ENCODE data around the gene DMD.

Gene DMD

DNA sequence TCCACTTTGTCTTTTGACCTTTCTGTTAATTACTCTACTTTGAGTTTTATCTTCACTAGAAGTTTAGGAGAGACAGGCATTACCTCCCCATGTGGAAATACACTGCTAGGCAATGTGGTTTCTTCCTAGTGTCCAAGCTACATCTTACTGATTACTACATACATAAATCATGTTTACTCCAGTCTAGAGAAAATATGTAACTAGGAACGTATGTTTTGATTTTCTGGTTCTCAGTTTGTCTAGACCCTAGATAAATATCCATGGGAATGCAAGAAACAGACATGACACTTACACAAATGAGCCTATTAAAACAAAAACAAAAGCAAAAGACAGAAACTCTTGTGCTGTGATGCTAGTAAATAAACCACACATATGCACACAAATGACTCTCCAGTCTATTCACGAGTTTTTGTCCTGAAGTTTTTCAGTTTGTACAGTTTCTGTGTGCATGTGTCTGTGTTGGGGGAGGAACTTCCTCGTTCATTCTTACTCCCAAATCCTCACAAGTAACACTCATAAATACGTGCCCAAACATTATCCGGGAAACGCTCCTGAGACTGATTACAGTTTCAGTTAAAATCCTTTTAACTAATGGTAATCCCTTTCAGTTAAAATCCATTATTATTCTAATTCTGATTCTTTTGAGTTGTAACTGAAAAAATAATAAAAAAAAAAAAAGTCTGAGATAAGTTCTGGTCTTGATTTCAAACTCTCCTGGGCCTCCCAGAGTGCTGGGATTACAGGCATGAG, 1856.0 kb downstream of the DMD start:
- TF ChIP-seq, protein P1, sequence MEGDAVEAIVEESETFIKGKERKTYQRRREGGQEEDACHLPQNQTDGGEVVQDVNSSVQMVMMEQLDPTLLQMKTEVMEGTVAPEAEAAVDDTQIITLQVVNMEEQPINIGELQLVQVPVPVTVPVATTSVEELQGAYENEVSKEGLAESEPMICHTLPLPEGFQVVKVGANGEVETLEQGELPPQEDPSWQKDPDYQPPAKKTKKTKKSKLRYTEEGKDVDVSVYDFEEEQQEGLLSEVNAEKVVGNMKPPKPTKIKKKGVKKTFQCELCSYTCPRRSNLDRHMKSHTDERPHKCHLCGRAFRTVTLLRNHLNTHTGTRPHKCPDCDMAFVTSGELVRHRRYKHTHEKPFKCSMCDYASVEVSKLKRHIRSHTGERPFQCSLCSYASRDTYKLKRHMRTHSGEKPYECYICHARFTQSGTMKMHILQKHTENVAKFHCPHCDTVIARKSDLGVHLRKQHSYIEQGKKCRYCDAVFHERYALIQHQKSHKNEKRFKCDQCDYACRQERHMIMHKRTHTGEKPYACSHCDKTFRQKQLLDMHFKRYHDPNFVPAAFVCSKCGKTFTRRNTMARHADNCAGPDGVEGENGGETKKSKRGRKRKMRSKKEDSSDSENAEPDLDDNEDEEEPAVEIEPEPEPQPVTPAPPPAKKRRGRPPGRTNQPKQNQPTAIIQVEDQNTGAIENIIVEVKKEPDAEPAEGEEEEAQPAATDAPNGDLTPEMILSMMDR (conservative IDR thresholded peaks at IDR 0.05; ENCODE audit: control insufficient read depth, insufficient read depth, low read depth, low read length): no peak
- no peak overlapping the region for H3K4me3 ChIP-seq (ENCODE audit: control insufficient read depth, low read depth, low read length)
- DNase-seq (ENCODE audit: low read depth): no peak

DNA sequence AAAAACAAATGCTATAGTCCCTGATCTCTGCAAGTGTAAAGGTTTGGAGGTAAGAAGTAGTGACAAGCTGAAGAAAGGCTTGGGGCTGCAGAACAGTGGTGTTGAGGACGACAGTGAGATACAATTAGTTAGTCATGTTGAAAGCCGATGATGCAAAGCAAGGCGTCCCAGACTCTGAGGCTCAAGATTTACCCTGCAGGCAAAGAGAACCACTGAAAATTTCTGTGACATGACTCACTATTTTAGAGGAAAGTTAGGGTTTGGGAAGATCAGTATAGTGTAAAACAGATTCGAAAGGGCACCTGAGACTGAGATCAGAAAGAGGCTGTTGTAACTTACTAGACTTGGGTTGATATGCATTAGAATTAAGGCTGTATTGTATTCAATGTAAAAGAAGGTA, 1858.3 kb downstream of the DMD start:
- TF ChIP-seq, protein P1 (conservative IDR thresholded peaks at IDR 0.05; ENCODE audit: control insufficient read depth, insufficient read depth, low read depth, low read length): no peak
- peak; percentile 42 for DNase-seq (ENCODE audit: low read depth)
- H3K4me3 ChIP-seq (ENCODE audit: control insufficient read depth, low read depth, low read length): no peak overlapping the region

DNA sequence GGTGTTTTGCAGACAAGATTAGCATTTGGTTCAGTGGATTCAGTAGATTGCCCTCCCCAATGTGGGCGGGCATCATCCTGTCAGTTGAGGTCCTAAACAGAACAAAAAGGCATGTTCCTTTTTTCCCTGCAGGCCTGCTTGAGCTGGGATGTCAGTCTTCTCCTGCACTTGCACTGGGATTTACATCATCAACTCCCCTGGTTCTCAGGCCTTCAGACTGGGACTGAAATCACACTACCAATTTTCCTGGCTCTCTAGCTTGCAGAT, 1860.6 kb downstream of the DMD start:
- H3K4me3 ChIP-seq (ENCODE audit: control insufficient read depth, low read depth, low read length): no peak overlapping the region
- TF ChIP-seq, protein P1 (conservative IDR thresholded peaks at IDR 0.05; ENCODE audit: control insufficient read depth, insufficient read depth, low read depth, low read length): no peak
- DNase-seq (ENCODE audit: low read depth): no peak

DNA sequence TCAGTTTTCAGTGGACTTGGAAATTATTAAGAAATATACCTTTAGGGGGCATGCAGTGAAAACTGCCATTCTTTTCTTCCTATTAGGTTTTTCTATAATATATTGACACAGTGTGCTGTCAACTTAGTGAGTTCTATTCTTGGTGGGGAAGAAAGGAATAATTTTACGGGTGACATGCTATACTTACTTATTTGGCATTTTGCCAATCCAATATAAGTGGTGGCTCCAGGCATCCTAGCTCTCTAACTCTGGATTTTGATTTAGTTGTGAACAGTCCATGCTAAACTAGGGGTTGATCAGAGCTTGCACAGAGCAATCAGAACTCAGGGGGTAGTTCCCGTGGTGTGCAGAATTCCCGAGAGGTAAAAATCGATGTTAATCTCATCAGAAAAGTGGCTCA, 1861.8 kb downstream of the DMD start:
- TF ChIP-seq, protein P1 (conservative IDR thresholded peaks at IDR 0.05; ENCODE audit: control insufficient read depth, insufficient read depth, low read depth, low read length): no peak
- no peak overlapping the region for H3K4me3 ChIP-seq (ENCODE audit: control insufficient read depth, low read depth, low read length)
- no peak for DNase-seq (ENCODE audit: low read depth)

DNA sequence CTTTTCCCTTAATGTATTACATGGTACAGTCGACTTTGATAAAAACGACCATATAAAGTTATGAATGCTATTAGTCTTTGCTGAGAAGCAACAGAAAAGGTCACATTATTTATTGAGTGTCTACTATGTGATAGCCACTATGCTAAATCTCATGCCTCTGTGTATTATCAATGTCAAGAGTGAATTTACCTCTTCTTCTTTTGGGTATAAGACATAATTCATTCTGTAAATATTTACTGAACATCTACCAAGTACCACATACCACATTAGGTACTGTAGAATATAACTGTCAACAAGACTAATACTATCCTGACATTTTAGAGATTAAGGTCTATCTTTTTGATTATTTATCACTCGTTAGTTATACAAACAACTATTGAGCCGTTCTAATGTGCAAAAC, 1870.8 kb downstream of the DMD start:
- TF ChIP-seq, protein P1 (conservative IDR thresholded peaks at IDR 0.05; ENCODE audit: control insufficient read depth, insufficient read depth, low read depth, low read length): no peak
- no peak for DNase-seq (ENCODE audit: low read depth)
- no peak overlapping the region for H3K4me3 ChIP-seq (ENCODE audit: control insufficient read depth, low read depth, low read length)

DNA sequence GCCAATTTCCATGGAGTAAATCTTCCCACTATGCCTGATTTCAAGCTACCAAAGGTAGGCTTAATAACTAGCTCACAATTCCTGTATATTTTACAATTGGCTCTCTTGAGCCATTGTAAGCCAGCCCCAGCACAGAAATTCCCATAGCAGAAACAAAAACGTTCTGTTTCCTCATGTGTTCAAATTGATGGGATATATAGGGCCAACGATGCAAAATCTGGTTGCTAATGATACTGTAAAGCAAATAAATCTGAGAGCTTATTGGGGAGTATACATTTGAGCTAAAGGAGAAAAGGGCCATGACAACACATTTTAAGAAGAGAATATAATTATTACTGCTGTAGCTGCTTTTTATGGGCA, 1872.4 kb downstream of the DMD start:
- no peak for DNase-seq (ENCODE audit: low read depth)
- H3K4me3 ChIP-seq (ENCODE audit: control insufficient read depth, low read depth, low read length): no peak overlapping the region
- TF ChIP-seq, protein P1 (conservative IDR thresholded peaks at IDR 0.05; ENCODE audit: control insufficient read depth, insufficient read depth, low read depth, low read length): no peak

DNA sequence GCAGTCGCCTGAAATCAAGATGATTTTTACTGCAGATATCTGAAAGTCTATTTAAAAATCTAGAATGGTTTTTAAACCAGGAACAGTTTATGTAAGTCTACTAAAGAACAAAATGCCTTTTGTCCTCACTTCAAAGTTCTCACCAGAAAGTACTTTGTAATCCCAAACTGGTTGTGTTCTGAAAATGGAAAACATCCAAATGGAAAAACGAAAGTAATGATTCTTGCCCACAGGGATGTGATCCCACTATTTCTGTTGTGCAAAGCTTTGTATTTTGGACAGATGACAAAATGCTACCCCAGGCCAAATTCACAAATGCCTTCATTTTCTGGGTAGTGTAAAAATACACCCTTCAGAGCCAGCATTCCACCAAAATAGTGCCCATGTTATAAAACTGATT, 1874.0 kb downstream of the DMD start:
- DNase-seq (ENCODE audit: low read depth): no peak
- TF ChIP-seq, protein P1 (conservative IDR thresholded peaks at IDR 0.05; ENCODE audit: control insufficient read depth, insufficient read depth, low read depth, low read length): no peak
- no peak overlapping the region for H3K4me3 ChIP-seq (ENCODE audit: control insufficient read depth, low read depth, low read length)

Measured in fibroblast of mammary gland (primary cell).